Left ventricle myocardium superior (tissue), 1 donor: Measurements from ENCODE around the gene CYLD. TPM values are rescaled to one million over a fixed set of nuclear protein-coding genes. Genes with fewer than 3 reads are reported as not detected.

Source experiments
- microRNA-seq: library from miRNA; unstranded; fragments of <30 nt; microRNA quantifications from one replicate; pipeline ENCODE4 v1.2.0, GENCODE V29; 2020; ENCODE audit warnings: borderline number of aligned reads
- total RNA-seq: library from RNA; stranded (reverse); fragmentation: NEBNext Ultra II Directional; extraction: Animal tissue kit (Norgen Biotek cat#: 25700); gene quantifications from one replicate; pipeline ENCODE4 v1.2.1, GENCODE V29; 2021
- donor health status: DM: no; HTN: yes; CAD: no; lungs with severe emphysema.

Gene CYLD
- total RNA-seq, 1 donor from 2014 or later: 31.1 TPM

Small RNA genes within 50 kb of the gene (microRNA-seq; reads per million reads assigned to microRNA genes)
- gene MIR3181: not detected

Other genes starting within 250 kb of the CYLD start
- gene NKD1, start 193.7 kb upstream of the CYLD start, total RNA-seq: 0.59 TPM
- 0.72 TPM for gene SNX20, start 60.8 kb upstream of the CYLD start, total RNA-seq
- gene NOD2, start 48.5 kb upstream of the CYLD start, total RNA-seq: 0.45 TPM